BLaER1 treated with 17β-estradiol and CSF1 and Interleukin-3, amounts not matched to agents 10 nM and 100 nM (cell line): ENCODE data around the gene PTPRD.
A peak's percentile ranks its signal among the peaks of the same experiment; 100 is the strongest.

Source experiments
- H3K27ac ChIP-seq, 11 experiments: shearing (Covaris generic); formaldehyde crosslinking; 2 replicates each; pipeline ENCODE4 v1.8.1; 2022
- H3K27me3 ChIP-seq, 11 experiments: shearing (Covaris generic); formaldehyde crosslinking; 2 replicates each; pipeline ENCODE4 v1.8.1; 2022
- H3K36me3 ChIP-seq, 11 experiments: shearing (Covaris generic); formaldehyde crosslinking; 2 replicates each; pipeline ENCODE4 v1.8.1; 2022
- H3K4me1 ChIP-seq, 10 experiments: shearing (Covaris generic); formaldehyde crosslinking; 2 replicates each; pipeline ENCODE4 v1.8.1; 2022
- H3K4me2 ChIP-seq, 11 experiments: shearing (Covaris generic); formaldehyde crosslinking; 2 replicates each; pipeline ENCODE4 v1.8.1; 2022
- H3K4me3 ChIP-seq, 10 experiments: shearing (Covaris generic); formaldehyde crosslinking; 2 replicates each; pipeline ENCODE4 v1.8.1; 2022
- H3K9ac ChIP-seq, 11 experiments: shearing (Covaris generic); formaldehyde crosslinking; 2 replicates each; pipeline ENCODE4 v1.8.1; 2022
- H3K9me3 ChIP-seq, 11 experiments: shearing (Covaris generic); formaldehyde crosslinking; replicated peaks in 1 of 11; 2 replicates each; pipeline ENCODE4 v1.8.1; 2022
- H4K20me1 ChIP-seq, 11 experiments: shearing (Covaris generic); formaldehyde crosslinking; 2 replicates each; pipeline ENCODE4 v1.8.1; 2022
- Cebpa-rat ChIP-seq, 11 experiments: shearing (Covaris generic); IDR thresholded peaks; 2 replicates each; pipeline ENCODE4 v1.8.1; 2022

Gene PTPRD

GRCh38 chr9:8784838-8785237 lies 1828.0 kb downstream of the PTPRD start:
- H3K4me2 ChIP-seq = no peak overlapping the region
- TF ChIP-seq Cebpa-rat (IDR thresholded peaks at IDR 0.05) = no peak
- no peak overlapping the region for H3K27ac ChIP-seq
- H3K27me3 ChIP-seq = no peaks in the 10 kb centered on the region
- no peaks in the 10 kb centered on the region for H4K20me1 ChIP-seq
- H3K4me3 ChIP-seq = no peak overlapping the region
- no peak overlapping the region for H3K9ac ChIP-seq
- no peaks in the 10 kb centered on the region for H3K4me1 ChIP-seq
- H3K9me3 ChIP-seq = no peaks in the 10 kb centered on the region
- H3K36me3 ChIP-seq = no peaks in the 10 kb centered on the region

- H3K4me3 ChIP-seq = no peak overlapping the region
- H3K9ac ChIP-seq = no peak overlapping the region
- H3K36me3 ChIP-seq = no peaks in the 10 kb centered on the region
- H3K27ac ChIP-seq = no peak overlapping the region
- H3K4me1 ChIP-seq = no peaks in the 10 kb centered on the region
- H3K27me3 ChIP-seq = no peaks in the 10 kb centered on the region
- no peaks in the 10 kb centered on the region for H3K9me3 ChIP-seq
- H4K20me1 ChIP-seq = no peaks in the 10 kb centered on the region
- TF ChIP-seq Cebpa-rat (IDR thresholded peaks at IDR 0.05) = no peak
- no peak overlapping the region for H3K4me2 ChIP-seq
Measured at GRCh38 chr9:8783941-8784340, 1828.9 kb downstream of the PTPRD start.

DNA sequence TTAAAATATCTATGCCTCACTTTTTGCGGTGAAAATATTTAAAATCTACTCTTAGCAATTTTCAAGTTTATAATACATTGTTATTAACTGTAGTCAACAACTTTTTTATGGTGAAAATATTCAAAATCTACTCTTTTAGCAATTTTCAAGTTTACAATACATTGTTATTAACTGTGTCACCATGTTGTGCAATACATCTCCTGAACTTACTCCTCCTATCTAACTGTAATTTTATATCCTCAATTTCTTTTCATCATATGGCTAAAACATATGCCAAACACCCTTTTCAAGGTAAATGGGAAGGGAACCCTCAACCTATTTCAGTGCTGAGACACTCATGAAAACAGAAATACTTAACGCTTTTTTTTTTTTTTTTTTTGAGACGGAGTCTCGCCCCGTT lies 1830.6 kb downstream of the PTPRD start:
- Histone ChIP-seq H3K27ac (no peak overlapping the region), H3K36me3 (no peaks in the 10 kb centered on the region), H3K9me3 (no peaks in the 10 kb centered on the region), H3K4me3 (no peak overlapping the region), H3K27me3 (no peaks in the 10 kb centered on the region), H4K20me1 (no peaks in the 10 kb centered on the region), H3K9ac (no peak overlapping the region), H3K4me2 (no peak overlapping the region), H3K4me1 (peaks cover 0 to 10% (median 0%) of the 10 kb centered on the region in 10 experiments; a peak in 2 of 20 replicates)
- TF ChIP-seq Cebpa-rat (IDR thresholded peaks at IDR 0.05) = no peak

DNA sequence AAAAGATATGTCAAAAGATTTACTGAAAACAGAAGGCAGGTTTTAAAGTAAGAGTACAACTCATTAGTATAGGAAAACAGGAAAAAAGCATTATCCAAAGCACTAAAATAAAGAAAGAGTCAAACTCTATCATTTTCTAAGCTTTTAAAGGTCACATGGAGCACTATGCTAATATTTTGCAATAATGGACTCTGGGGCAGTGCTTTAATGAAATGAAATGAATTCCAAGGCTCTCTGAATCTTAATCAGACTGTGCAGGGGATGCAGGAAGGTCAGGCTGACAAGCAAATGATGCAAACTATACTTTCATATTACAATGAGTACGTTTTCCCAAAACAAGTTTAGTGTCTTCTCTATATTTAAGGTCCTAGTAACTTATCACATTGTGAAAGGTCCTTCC lies 1831.3 kb downstream of the PTPRD start:
- no peak overlapping the region for H3K27ac ChIP-seq
- H3K4me2 ChIP-seq = no peak overlapping the region
- H3K9ac ChIP-seq = no peak overlapping the region
- no peak for TF ChIP-seq Cebpa-rat (IDR thresholded peaks at IDR 0.05)
- peaks cover 0 to 14% (median 0%) of the 10 kb centered on the region in 10 experiments; a peak in 2 of 20 replicates for H3K4me1 ChIP-seq
- H3K36me3 ChIP-seq = no peaks in the 10 kb centered on the region
- H3K27me3 ChIP-seq = no peaks in the 10 kb centered on the region
- H3K4me3 ChIP-seq = no peak overlapping the region
- H4K20me1 ChIP-seq = no peaks in the 10 kb centered on the region
- no peaks in the 10 kb centered on the region for H3K9me3 ChIP-seq

DNA sequence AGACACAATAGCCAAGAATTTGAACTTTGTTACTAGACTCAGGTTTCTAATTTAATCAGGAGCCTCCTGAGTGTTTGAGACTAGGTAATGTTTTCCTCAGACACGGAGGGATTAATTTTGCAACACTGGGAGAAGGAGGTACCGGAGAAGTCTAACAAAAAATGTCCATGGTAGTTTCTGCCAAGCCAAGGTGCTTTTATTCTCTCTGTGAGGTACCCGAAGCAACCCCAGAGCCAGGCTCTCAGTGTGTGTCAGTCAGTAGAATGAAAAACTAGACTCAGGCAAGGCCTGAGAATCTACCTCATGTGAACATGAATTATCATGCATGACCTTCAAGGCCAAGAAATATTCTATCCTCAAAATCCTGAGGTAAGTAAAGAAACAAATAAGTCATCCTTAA lies 1832.4 kb downstream of the PTPRD start:
- Histone ChIP-seq H3K4me1 (peaks cover 0 to 14% (median 0%) of the 10 kb centered on the region in 10 experiments; a peak in 2 of 20 replicates), H3K27ac (no peak overlapping the region), H3K9me3 (no peaks in the 10 kb centered on the region), H3K36me3 (no peaks in the 10 kb centered on the region), H3K27me3 (no peaks in the 10 kb centered on the region), H3K4me2 (no peak overlapping the region), H4K20me1 (no peaks in the 10 kb centered on the region), H3K4me3 (no peak overlapping the region), H3K9ac (no peak overlapping the region)
- TF ChIP-seq Cebpa-rat (IDR thresholded peaks at IDR 0.05) = no peak

DNA sequence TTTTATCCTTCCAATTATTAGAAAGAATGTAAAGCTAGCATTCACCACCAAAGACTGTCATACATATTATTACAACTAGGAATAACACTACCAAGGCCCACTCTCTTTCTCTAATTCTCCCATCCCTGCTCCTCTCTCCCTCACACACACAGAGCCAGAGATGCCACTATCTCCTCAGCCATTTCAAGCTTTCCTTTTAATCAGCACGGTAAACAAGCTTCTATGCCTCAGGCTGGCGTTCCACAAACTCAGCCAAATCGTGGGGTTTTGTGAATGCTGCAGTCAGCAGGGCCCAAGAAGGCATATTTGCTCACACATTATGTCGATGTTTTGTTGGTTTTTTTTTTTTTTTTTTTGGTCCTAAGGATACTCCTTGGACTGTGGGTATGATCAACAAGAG lies 1833.3 kb downstream of the PTPRD start:
- Histone ChIP-seq H3K4me3 (no peak overlapping the region), H3K4me2 (no peak overlapping the region), H4K20me1 (no peaks in the 10 kb centered on the region), H3K4me1 (peaks cover 0 to 14% (median 0%) of the 10 kb centered on the region in 10 experiments; a peak in 2 of 20 replicates), H3K9me3 (no peaks in the 10 kb centered on the region), H3K27ac (no peak overlapping the region), H3K9ac (no peak overlapping the region), H3K27me3 (no peaks in the 10 kb centered on the region), H3K36me3 (no peaks in the 10 kb centered on the region)
- TF ChIP-seq Cebpa-rat (IDR thresholded peaks at IDR 0.05) = no peak

GRCh38 chr9:8778356-8778755 lies 1834.4 kb downstream of the PTPRD start:
- no peak for TF ChIP-seq Cebpa-rat (IDR thresholded peaks at IDR 0.05)
- Histone ChIP-seq H4K20me1 (no peaks in the 10 kb centered on the region), H3K4me1 (peaks cover 0 to 14% (median 0%) of the 10 kb centered on the region in 10 experiments; a peak in 2 of 20 replicates), H3K4me2 (peak overlapping the region in 1 of 11 experiments; percentile 12; a peak in 1 of 22 replicates), H3K9me3 (no peaks in the 10 kb centered on the region), H3K4me3 (no peak overlapping the region), H3K27me3 (no peaks in the 10 kb centered on the region), H3K9ac (no peak overlapping the region), H3K27ac (no peak overlapping the region), H3K36me3 (no peaks in the 10 kb centered on the region)

GRCh38 chr9:8772302-8772701 lies 1840.5 kb downstream of the PTPRD start:
- Histone ChIP-seq H3K4me2 (no peak overlapping the region), H3K9me3 (no peaks in the 10 kb centered on the region), H3K36me3 (no peaks in the 10 kb centered on the region), H3K4me1 (peaks cover 0 to 5% (median 0%) of the 10 kb centered on the region in 10 experiments; a peak in 2 of 20 replicates), H3K9ac (no peak overlapping the region), H4K20me1 (no peaks in the 10 kb centered on the region), H3K27me3 (no peaks in the 10 kb centered on the region), H3K27ac (no peak overlapping the region), H3K4me3 (no peak overlapping the region)
- TF ChIP-seq Cebpa-rat (IDR thresholded peaks at IDR 0.05) = no peak

DNA sequence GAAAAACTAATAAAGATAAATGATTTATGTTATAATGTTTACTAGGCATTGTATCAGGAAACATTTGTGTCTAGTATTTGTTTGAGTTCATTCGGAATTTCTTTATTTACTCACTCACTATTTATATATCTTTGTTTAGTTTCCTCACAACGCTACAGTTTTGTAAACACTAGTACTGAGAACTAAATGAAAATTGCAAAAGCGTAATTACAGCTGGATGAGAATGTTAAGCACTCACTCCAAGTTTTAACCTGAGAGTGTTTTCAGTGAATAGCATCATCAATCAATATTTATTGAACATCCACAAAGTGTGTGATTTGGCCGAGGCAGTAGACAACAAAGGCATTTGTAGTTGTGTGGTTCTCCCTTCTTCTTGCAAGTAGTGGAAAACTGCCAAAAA lies 1843.6 kb downstream of the PTPRD start:
- H3K9ac ChIP-seq = no peak overlapping the region
- no peaks in the 10 kb centered on the region for H3K36me3 ChIP-seq
- TF ChIP-seq Cebpa-rat (IDR thresholded peaks at IDR 0.05) = no peak
- no peaks in the 10 kb centered on the region for H3K4me1 ChIP-seq
- no peak overlapping the region for H3K4me3 ChIP-seq
- no peak overlapping the region for H3K4me2 ChIP-seq
- H4K20me1 ChIP-seq = no peaks in the 10 kb centered on the region
- no peak overlapping the region for H3K27ac ChIP-seq
- H3K27me3 ChIP-seq = no peaks in the 10 kb centered on the region
- no peaks in the 10 kb centered on the region for H3K9me3 ChIP-seq

DNA sequence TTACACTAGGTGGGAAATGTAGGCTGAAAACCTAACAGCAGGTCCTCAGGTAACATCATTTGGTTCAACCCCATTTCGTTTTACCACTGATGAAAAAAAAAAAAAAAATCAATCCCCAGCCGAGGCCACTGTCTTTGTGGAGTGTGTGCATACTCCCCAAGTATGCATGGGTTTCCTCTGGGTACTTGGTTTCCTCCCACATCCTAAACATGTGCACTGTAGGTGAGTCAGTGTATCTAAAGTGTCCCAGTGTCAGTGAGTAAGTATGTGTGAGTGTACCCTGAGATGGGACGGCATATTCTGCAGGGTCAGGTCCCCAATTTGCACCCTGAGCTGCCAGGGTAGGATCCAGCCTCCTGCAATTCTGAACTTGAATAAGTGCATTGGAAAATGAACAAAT lies 1846.7 kb downstream of the PTPRD start:
- Histone ChIP-seq H4K20me1 (no peaks in the 10 kb centered on the region), H3K4me2 (no peak overlapping the region), H3K27me3 (no peaks in the 10 kb centered on the region), H3K9ac (no peak overlapping the region), H3K27ac (no peak overlapping the region), H3K4me1 (no peaks in the 10 kb centered on the region), H3K36me3 (no peaks in the 10 kb centered on the region), H3K4me3 (no peak overlapping the region), H3K9me3 (no peaks in the 10 kb centered on the region)
- no peak for TF ChIP-seq Cebpa-rat (IDR thresholded peaks at IDR 0.05)
